ENCODE results near the gene STARD4.

STARD4 gene

DNA sequence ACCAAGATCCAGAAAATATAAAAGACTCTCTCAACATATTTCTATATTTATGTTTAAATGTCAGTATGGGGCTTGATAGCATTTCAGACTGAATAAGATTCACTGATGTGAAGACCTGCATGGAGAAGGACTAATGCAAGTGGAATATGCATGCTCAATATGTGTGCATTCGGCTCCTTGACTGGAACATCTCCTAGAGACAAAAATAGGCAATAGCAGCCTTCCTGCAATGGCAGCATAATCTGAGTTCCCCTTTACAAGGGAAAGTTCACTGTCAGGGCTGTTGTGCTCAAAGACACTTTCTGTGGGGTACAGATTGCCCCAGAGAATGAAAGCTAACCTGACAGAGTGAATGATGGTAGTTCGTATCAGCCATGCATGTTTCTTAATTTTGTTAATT, 42.4 kb downstream of the STARD4 start:
- Histone ChIP-seq H3K27ac (ENCODE audit: low read depth, low read length) (no peak overlapping the region), H3K9me3 (ENCODE audit: control insufficient read depth, insufficient read depth, low read depth, low read length) (no peaks in the 10 kb centered on the region), H3K27me3 (ENCODE audit: control insufficient read depth, insufficient read depth, low read length) (no peaks in the 10 kb centered on the region), H3K36me3 (ENCODE audit: control insufficient read depth, insufficient read depth, low read length) (no peaks in the 10 kb centered on the region), H3K4me1 (ENCODE audit: control insufficient read depth, insufficient read depth, low read length) (no peaks in the 10 kb centered on the region), H3K4me3 (ENCODE audit: low read depth, low read length) (no peak overlapping the region), H3K9ac (ENCODE audit: low read length) (no peak overlapping the region)

GRCh38 chr5:111469293-111469896, 42.9 kb downstream of the STARD4 start:
- no peaks in the 10 kb centered on the region for H3K27me3 ChIP-seq (ENCODE audit: control insufficient read depth, insufficient read depth, low read length)
- no peak overlapping the region for H3K27ac ChIP-seq (ENCODE audit: low read depth, low read length)
- H3K9me3 ChIP-seq (ENCODE audit: control insufficient read depth, insufficient read depth, low read depth, low read length) = no peaks in the 10 kb centered on the region
- H3K4me1 ChIP-seq (ENCODE audit: control insufficient read depth, insufficient read depth, low read length) = no peaks in the 10 kb centered on the region
- H3K36me3 ChIP-seq (ENCODE audit: control insufficient read depth, insufficient read depth, low read length) = no peaks in the 10 kb centered on the region
- no peak overlapping the region for H3K9ac ChIP-seq (ENCODE audit: low read length)
- no peak overlapping the region for H3K4me3 ChIP-seq (ENCODE audit: low read depth, low read length)

DNA sequence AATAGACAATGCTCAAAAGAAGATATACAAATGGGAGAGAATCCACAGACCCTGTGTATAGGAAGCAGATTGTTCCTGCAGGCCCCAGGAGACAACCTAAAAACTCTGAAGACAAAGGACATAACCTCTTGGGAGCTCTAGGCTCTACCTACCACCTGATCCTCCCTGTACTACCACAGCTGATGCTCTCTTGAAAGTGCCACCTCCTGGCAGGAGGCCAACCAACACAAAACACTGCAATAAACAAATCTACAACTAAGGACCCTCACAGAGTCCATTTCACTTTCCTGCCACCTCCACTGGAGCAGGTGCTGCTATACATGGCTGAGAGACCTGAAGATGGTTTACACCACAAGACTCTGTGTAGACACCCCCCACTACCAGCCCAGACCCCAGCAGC, 49.0 kb downstream of the STARD4 start:
- no peaks in the 10 kb centered on the region for H3K27me3 ChIP-seq (ENCODE audit: control insufficient read depth, insufficient read depth, low read length)
- no peak overlapping the region for H3K27ac ChIP-seq (ENCODE audit: low read depth, low read length)
- H3K9me3 ChIP-seq (ENCODE audit: control insufficient read depth, insufficient read depth, low read depth, low read length) = no peaks in the 10 kb centered on the region
- peaks cover 12% of the 10 kb centered on the region for H3K4me1 ChIP-seq (ENCODE audit: control insufficient read depth, insufficient read depth, low read length)
- H3K36me3 ChIP-seq (ENCODE audit: control insufficient read depth, insufficient read depth, low read length) = no peaks in the 10 kb centered on the region
- no peak overlapping the region for H3K4me3 ChIP-seq (ENCODE audit: low read depth, low read length)
- H3K9ac ChIP-seq (ENCODE audit: low read length) = no peak overlapping the region

- H3K36me3 ChIP-seq (ENCODE audit: control insufficient read depth, insufficient read depth, low read length) = no peaks in the 10 kb centered on the region
- H3K27me3 ChIP-seq (ENCODE audit: control insufficient read depth, insufficient read depth, low read length) = no peaks in the 10 kb centered on the region
- H3K4me3 ChIP-seq (ENCODE audit: low read depth, low read length) = no peak overlapping the region
- no peak overlapping the region for H3K9ac ChIP-seq (ENCODE audit: low read length)
- H3K4me1 ChIP-seq (ENCODE audit: control insufficient read depth, insufficient read depth, low read length) = peaks cover 12% of the 10 kb centered on the region
- H3K27ac ChIP-seq (ENCODE audit: low read depth, low read length) = no peak overlapping the region
- H3K9me3 ChIP-seq (ENCODE audit: control insufficient read depth, insufficient read depth, low read depth, low read length) = no peaks in the 10 kb centered on the region
Observed at GRCh38 chr5:111461934-111462333, 50.4 kb downstream of the STARD4 start.

- no peaks in the 10 kb centered on the region for H3K9me3 ChIP-seq (ENCODE audit: control insufficient read depth, insufficient read depth, low read depth, low read length)
- no peaks in the 10 kb centered on the region for H3K27me3 ChIP-seq (ENCODE audit: control insufficient read depth, insufficient read depth, low read length)
- H3K4me3 ChIP-seq (ENCODE audit: low read depth, low read length) = no peak overlapping the region
- H3K36me3 ChIP-seq (ENCODE audit: control insufficient read depth, insufficient read depth, low read length) = no peaks in the 10 kb centered on the region
- no peak overlapping the region for H3K9ac ChIP-seq (ENCODE audit: low read length)
- H3K27ac ChIP-seq (ENCODE audit: low read depth, low read length) = no peak overlapping the region
- H3K4me1 ChIP-seq (ENCODE audit: control insufficient read depth, insufficient read depth, low read length) = peaks cover 12% of the 10 kb centered on the region
Observed at GRCh38 chr5:111461255-111461671, 51.1 kb downstream of the STARD4 start.

- H3K27me3 ChIP-seq (ENCODE audit: control insufficient read depth, insufficient read depth, low read length) = no peaks in the 10 kb centered on the region
- H3K9me3 ChIP-seq (ENCODE audit: control insufficient read depth, insufficient read depth, low read depth, low read length) = no peaks in the 10 kb centered on the region
- H3K27ac ChIP-seq (ENCODE audit: low read depth, low read length) = no peak overlapping the region
- no peaks in the 10 kb centered on the region for H3K4me1 ChIP-seq (ENCODE audit: control insufficient read depth, insufficient read depth, low read length)
- H3K9ac ChIP-seq (ENCODE audit: low read length) = no peak overlapping the region
- H3K36me3 ChIP-seq (ENCODE audit: control insufficient read depth, insufficient read depth, low read length) = no peaks in the 10 kb centered on the region
- H3K4me3 ChIP-seq (ENCODE audit: low read depth, low read length) = no peak overlapping the region
Observed at GRCh38 chr5:111454776-111455175, 57.6 kb downstream of the STARD4 start.

GRCh38 chr5:111454198-111454622, 58.1 kb downstream of the STARD4 start:
- Histone ChIP-seq H3K27ac (ENCODE audit: low read depth, low read length) (no peak overlapping the region), H3K36me3 (ENCODE audit: control insufficient read depth, insufficient read depth, low read length) (no peaks in the 10 kb centered on the region), H3K9ac (ENCODE audit: low read length) (no peak overlapping the region), H3K4me1 (ENCODE audit: control insufficient read depth, insufficient read depth, low read length) (no peaks in the 10 kb centered on the region), H3K27me3 (ENCODE audit: control insufficient read depth, insufficient read depth, low read length) (no peaks in the 10 kb centered on the region), H3K4me3 (ENCODE audit: low read depth, low read length) (no peak overlapping the region), H3K9me3 (ENCODE audit: control insufficient read depth, insufficient read depth, low read depth, low read length) (no peaks in the 10 kb centered on the region)

DNA sequence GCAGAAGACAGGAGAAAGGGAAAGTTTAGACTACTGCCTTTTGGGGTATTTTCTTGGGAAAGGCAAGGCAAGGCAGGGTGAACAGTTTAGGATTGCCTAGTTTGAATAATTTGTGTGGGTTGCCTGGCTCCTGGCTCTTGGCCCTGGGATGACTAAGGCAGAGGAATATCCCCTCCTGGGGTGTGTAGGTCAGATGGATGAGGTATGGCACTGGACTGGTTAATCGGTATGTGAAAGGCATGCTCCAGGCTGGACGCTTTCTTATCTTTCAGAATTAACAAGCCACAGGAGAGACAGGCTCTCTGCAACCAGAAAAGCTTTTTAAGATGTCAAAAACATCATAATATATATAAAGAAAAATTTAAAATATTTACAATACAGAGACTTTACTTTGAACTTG, 58.6 kb downstream of the STARD4 start:
- Histone ChIP-seq H3K9ac (ENCODE audit: low read length) (no peak overlapping the region), H3K9me3 (ENCODE audit: control insufficient read depth, insufficient read depth, low read depth, low read length) (no peaks in the 10 kb centered on the region), H3K4me3 (ENCODE audit: low read depth, low read length) (no peak overlapping the region), H3K27me3 (ENCODE audit: control insufficient read depth, insufficient read depth, low read length) (no peaks in the 10 kb centered on the region), H3K36me3 (ENCODE audit: control insufficient read depth, insufficient read depth, low read length) (no peaks in the 10 kb centered on the region), H3K27ac (ENCODE audit: low read depth, low read length) (no peak overlapping the region), H3K4me1 (ENCODE audit: control insufficient read depth, insufficient read depth, low read length) (no peaks in the 10 kb centered on the region)

GRCh38 chr5:111453295-111453694, 59.0 kb downstream of the STARD4 start:
- H3K4me1 ChIP-seq (ENCODE audit: control insufficient read depth, insufficient read depth, low read length) = no peaks in the 10 kb centered on the region
- H3K4me3 ChIP-seq (ENCODE audit: low read depth, low read length) = no peak overlapping the region
- no peaks in the 10 kb centered on the region for H3K36me3 ChIP-seq (ENCODE audit: control insufficient read depth, insufficient read depth, low read length)
- H3K9me3 ChIP-seq (ENCODE audit: control insufficient read depth, insufficient read depth, low read depth, low read length) = no peaks in the 10 kb centered on the region
- no peak overlapping the region for H3K27ac ChIP-seq (ENCODE audit: low read depth, low read length)
- H3K27me3 ChIP-seq (ENCODE audit: control insufficient read depth, insufficient read depth, low read length) = no peaks in the 10 kb centered on the region
- H3K9ac ChIP-seq (ENCODE audit: low read length) = no peak overlapping the region

DNA sequence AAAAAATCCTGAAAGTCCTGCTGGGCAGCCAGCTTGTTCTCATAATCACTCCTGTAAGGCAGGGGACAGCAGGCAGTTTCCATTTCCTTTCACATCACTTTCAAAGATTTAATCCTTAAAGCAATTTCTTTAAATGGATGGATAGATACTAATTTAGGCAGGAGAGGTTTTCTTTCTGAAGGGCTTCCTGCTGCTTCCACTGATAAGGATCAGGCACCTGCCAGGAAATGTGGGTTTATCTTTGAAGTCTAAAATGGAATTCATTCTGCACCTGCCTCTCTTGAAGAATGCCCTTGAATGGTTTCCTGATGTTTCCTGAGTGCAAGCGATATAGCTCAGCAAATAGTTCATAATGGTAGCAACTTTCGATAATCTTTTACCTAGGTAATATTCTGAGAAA, 64.5 kb downstream of the STARD4 start:
- H3K36me3 ChIP-seq (ENCODE audit: control insufficient read depth, insufficient read depth, low read length) = no peaks in the 10 kb centered on the region
- H3K27me3 ChIP-seq (ENCODE audit: control insufficient read depth, insufficient read depth, low read length) = no peaks in the 10 kb centered on the region
- H3K4me1 ChIP-seq (ENCODE audit: control insufficient read depth, insufficient read depth, low read length) = peaks cover 5% of the 10 kb centered on the region
- no peak overlapping the region for H3K4me3 ChIP-seq (ENCODE audit: low read depth, low read length)
- no peaks in the 10 kb centered on the region for H3K9me3 ChIP-seq (ENCODE audit: control insufficient read depth, insufficient read depth, low read depth, low read length)
- no peak overlapping the region for H3K9ac ChIP-seq (ENCODE audit: low read length)
- no peak overlapping the region for H3K27ac ChIP-seq (ENCODE audit: low read depth, low read length)

- Histone ChIP-seq H3K9me3 (ENCODE audit: control insufficient read depth, insufficient read depth, low read depth, low read length) (no peaks in the 10 kb centered on the region), H3K27ac (ENCODE audit: low read depth, low read length) (no peak overlapping the region), H3K27me3 (ENCODE audit: control insufficient read depth, insufficient read depth, low read length) (no peaks in the 10 kb centered on the region), H3K4me3 (ENCODE audit: low read depth, low read length) (no peak overlapping the region), H3K36me3 (ENCODE audit: control insufficient read depth, insufficient read depth, low read length) (no peaks in the 10 kb centered on the region), H3K4me1 (ENCODE audit: control insufficient read depth, insufficient read depth, low read length) (peaks cover 5% of the 10 kb centered on the region), H3K9ac (ENCODE audit: low read length) (no peak overlapping the region)
Observed at GRCh38 chr5:111447099-111447498, 65.2 kb downstream of the STARD4 start.
